ENCODE data around the gene SATB2. TPM values are rescaled to one million over a fixed set of nuclear protein-coding genes. Genes with fewer than 3 reads are reported as not detected.

SATB2 gene
- total RNA-seq, 1 donor from 2014 or later: 4.0 TPM

- Mint-ChIP-seq H3K9me3 (peaks cover 15% of the 10 kb centered on the region), H3K36me3 (no peaks in the 10 kb centered on the region), H3K4me1 (no peaks in the 10 kb centered on the region), H3K27me3 (ENCODE audit: low read depth) (peaks cover 2% of the 10 kb centered on the region), H3K27ac (no peak overlapping the region), H3K4me3 (no peak overlapping the region)
- TF ChIP-seq, protein P1, sequence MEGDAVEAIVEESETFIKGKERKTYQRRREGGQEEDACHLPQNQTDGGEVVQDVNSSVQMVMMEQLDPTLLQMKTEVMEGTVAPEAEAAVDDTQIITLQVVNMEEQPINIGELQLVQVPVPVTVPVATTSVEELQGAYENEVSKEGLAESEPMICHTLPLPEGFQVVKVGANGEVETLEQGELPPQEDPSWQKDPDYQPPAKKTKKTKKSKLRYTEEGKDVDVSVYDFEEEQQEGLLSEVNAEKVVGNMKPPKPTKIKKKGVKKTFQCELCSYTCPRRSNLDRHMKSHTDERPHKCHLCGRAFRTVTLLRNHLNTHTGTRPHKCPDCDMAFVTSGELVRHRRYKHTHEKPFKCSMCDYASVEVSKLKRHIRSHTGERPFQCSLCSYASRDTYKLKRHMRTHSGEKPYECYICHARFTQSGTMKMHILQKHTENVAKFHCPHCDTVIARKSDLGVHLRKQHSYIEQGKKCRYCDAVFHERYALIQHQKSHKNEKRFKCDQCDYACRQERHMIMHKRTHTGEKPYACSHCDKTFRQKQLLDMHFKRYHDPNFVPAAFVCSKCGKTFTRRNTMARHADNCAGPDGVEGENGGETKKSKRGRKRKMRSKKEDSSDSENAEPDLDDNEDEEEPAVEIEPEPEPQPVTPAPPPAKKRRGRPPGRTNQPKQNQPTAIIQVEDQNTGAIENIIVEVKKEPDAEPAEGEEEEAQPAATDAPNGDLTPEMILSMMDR (IDR thresholded peaks at IDR 0.05; ENCODE audit: unreplicated experiment): no peak
- DNase-seq (ENCODE audit: low spot score in 2 of 2, unreplicated experiment in 2 of 2): no peak
These were observed 175.4 kb downstream of the SATB2 start for GRCh38 chr2:199282309-199282708.

DNA sequence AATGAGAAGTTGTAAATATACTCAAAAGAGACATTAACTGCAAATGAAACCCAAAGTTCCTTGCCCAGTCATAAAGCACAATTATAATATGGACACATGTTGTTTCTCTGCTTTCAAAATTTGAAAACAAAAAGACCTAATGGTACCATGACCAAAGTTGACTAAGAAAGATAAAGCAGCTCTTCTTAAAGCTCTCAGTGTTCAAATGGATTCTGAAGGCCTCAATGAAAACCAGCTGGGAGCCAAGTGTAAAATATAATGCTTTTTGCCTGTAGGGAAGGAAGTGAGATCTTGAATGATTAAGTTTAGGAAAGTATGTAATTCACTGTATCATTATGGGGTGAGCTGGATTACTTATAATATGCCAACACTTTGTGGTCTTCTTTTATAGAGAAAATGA is 178.6 kb downstream of the SATB2 start:
- peaks cover 8% of the 10 kb centered on the region for H3K27me3 Mint-ChIP-seq (ENCODE audit: low read depth)

DNA sequence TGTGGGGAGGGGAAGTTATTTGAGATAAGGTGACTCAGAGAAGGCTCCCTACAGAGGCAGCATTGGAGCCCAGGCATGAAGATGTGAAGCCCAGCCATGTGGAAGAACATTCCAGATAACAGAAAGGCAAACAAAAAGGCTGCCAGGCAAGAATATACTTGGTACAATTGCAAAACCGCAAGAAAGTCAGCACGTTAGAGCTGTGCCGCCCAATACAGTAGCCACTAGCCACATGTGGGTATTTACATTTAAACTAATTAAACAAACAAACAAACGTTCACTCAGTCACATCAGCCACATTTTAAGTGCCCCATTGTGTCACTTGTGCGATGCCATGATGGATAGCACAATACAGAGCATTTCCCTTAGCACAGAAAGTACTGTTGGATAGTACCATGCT is 179.6 kb downstream of the SATB2 start:
- TF ChIP-seq, protein P1 (IDR thresholded peaks at IDR 0.05; ENCODE audit: unreplicated experiment): no peak
- H3K36me3 Mint-ChIP-seq: no peaks in the 10 kb centered on the region
- DNase-seq (ENCODE audit: low spot score in 2 of 2, unreplicated experiment in 2 of 2): no peak
- no peaks in the 10 kb centered on the region for H3K4me1 Mint-ChIP-seq
- peaks cover 15% of the 10 kb centered on the region for H3K9me3 Mint-ChIP-seq
- peaks cover 8% of the 10 kb centered on the region for H3K27me3 Mint-ChIP-seq (ENCODE audit: low read depth)
- no peak overlapping the region for H3K27ac Mint-ChIP-seq
- no peak overlapping the region for H3K4me3 Mint-ChIP-seq

More for the DNA sequence above, 178.6 kb downstream of the SATB2 start:
- TF ChIP-seq, protein P1 (IDR thresholded peaks at IDR 0.05; ENCODE audit: unreplicated experiment): no peak
- Mint-ChIP-seq H3K36me3 (no peaks in the 10 kb centered on the region), H3K9me3 (peaks cover 15% of the 10 kb centered on the region), H3K27ac (no peak overlapping the region), H3K4me1 (no peaks in the 10 kb centered on the region), H3K4me3 (no peak overlapping the region)
- no peak for DNase-seq (ENCODE audit: low spot score in 2 of 2, unreplicated experiment in 2 of 2)

DNA sequence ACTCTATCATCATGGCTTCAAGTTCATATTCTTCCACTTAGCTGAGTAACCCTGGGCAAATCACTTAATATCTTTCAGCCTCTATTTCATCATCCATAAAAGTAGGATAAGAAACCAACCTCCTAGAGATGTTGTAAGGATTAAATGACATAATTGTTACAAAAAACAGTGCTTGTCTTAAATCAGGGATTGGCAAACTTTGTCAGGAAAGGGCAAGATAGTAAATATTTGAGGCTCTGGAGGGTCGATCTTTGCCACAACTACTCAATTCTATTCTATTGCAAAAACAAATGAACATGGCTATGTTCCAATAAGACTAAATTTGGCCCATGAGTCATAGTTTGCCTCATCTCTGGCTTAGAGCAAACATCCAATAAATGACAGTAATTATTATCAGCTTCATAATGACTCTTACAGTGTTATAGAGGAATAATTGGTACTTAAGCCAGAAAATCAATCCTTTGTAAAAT is 184.7 kb downstream of the SATB2 start:
- no peaks in the 10 kb centered on the region for H3K4me1 Mint-ChIP-seq
- TF ChIP-seq, protein P1 (IDR thresholded peaks at IDR 0.05; ENCODE audit: unreplicated experiment): no peak
- H3K36me3 Mint-ChIP-seq: no peaks in the 10 kb centered on the region
- no peak overlapping the region for H3K27ac Mint-ChIP-seq
- H3K4me3 Mint-ChIP-seq: no peak overlapping the region
- H3K9me3 Mint-ChIP-seq: no peaks in the 10 kb centered on the region
- H3K27me3 Mint-ChIP-seq (ENCODE audit: low read depth): peaks cover 8% of the 10 kb centered on the region
- DNase-seq (ENCODE audit: low spot score in 2 of 2, unreplicated experiment in 2 of 2): no peak

DNA sequence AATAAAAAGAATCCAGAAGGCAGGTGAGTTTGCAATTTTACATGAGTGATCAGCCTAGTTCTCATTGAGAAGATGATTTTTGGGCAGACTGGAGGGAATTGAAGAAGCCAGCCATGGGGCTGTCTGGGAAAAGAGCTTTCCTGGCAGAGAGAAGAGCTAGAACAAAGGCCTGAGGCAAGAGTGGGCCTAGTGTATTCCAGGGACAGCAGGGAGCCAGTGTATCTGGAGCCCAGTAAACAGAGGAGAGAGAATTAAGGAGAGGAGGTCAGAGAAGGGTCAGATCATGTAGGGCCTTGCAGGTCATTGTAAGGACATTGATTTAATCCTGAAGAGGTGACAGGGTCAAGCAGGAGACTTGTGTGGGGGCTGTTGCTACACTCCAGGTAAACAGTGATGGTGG is 195.8 kb downstream of the SATB2 start:
- H3K27ac Mint-ChIP-seq: no peak overlapping the region
- H3K4me1 Mint-ChIP-seq: no peaks in the 10 kb centered on the region
- no peaks in the 10 kb centered on the region for H3K27me3 Mint-ChIP-seq (ENCODE audit: low read depth)
- TF ChIP-seq, protein P1 (IDR thresholded peaks at IDR 0.05; ENCODE audit: unreplicated experiment): no peak
- peaks cover 3% of the 10 kb centered on the region for H3K36me3 Mint-ChIP-seq
- no peak overlapping the region for H3K4me3 Mint-ChIP-seq
- no peak for DNase-seq (ENCODE audit: low spot score in 2 of 2, unreplicated experiment in 2 of 2)
- peaks cover 36% of the 10 kb centered on the region for H3K9me3 Mint-ChIP-seq

- TF ChIP-seq, protein P1 (IDR thresholded peaks at IDR 0.05; ENCODE audit: unreplicated experiment): no peak
- H3K9me3 Mint-ChIP-seq: peaks cover 36% of the 10 kb centered on the region
- H3K27ac Mint-ChIP-seq: no peak overlapping the region
- H3K27me3 Mint-ChIP-seq (ENCODE audit: low read depth): no peaks in the 10 kb centered on the region
- DNase-seq (ENCODE audit: low spot score in 2 of 2, unreplicated experiment in 2 of 2): no peak
- no peaks in the 10 kb centered on the region for H3K4me1 Mint-ChIP-seq
- no peak overlapping the region for H3K4me3 Mint-ChIP-seq
- H3K36me3 Mint-ChIP-seq: peaks cover 3% of the 10 kb centered on the region
These were observed 196.5 kb downstream of the SATB2 start for GRCh38 chr2:199261239-199261638.

All from mesothelial cell of epicardium (in vitro differentiated cells).